ENCODE results near the gene KLC3.
"Not testable (repeated sequence)": the region's sequence is repeated elsewhere in the genome, so short reads cannot be mapped to it uniquely, and the experiment has no call there.

The KLC3 gene

DNA sequence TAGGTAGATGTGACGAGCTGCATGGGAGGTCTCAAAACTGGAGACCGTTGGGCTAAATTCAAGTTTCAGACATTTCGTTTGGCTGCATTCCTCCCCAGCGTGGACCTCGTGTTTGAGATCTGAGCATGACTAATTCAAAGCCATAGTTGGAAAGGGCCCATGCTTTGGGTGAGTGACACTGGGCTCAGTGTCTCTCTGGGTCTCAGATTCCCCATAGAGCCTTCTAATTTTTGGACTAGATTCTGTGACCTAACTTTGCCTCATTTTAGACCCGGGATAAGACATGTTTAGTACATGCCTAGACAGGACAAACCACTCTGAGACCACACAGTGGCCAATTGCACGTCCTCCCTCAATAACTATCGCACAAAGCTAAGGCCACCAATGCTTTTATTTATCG is 34.5 kb upstream of the KLC3 start:
- no peak for DNase-seq

DNA sequence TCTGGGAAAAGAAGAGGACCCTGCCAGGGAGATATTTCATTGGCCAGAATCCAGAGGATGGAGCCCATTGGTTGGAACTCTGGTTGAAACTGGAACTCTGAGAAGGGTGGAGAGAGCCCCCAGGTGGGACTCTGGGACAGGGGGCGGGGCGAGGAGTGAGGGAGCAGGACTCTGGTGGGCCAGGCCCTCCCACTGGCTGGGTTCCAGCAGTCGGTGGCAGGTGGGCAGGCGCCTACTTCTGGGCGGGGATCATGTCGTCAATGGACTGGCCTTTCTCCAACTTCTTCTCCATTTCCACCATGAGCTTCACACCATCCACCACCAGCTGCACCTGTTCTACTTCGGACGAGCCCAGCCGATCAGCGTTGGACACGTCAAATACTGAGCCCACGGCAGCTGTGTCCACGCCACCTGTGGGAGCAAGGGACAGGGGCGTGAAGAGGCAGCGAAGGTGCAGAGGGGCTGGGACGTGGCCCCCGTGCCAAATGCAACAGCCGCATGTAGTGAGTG is 34.0 kb upstream of the KLC3 start:
- TF ChIP-seq GATA1 (IDR thresholded peaks at IDR 0.05; ENCODE audit: low read depth, low read length), result no peak
- TF ChIP-seq POLR2A (IDR thresholded peaks at IDR 0.05; ENCODE audit: low read length), result no peak

More for the DNA sequence above, 34.5 kb upstream of the KLC3 start:
- TF ChIP-seq GATA1 (IDR thresholded peaks at IDR 0.05; ENCODE audit: low read depth, low read length) (no peak), POLR2A (IDR thresholded peaks at IDR 0.05; ENCODE audit: low read length) (no peak)

DNA sequence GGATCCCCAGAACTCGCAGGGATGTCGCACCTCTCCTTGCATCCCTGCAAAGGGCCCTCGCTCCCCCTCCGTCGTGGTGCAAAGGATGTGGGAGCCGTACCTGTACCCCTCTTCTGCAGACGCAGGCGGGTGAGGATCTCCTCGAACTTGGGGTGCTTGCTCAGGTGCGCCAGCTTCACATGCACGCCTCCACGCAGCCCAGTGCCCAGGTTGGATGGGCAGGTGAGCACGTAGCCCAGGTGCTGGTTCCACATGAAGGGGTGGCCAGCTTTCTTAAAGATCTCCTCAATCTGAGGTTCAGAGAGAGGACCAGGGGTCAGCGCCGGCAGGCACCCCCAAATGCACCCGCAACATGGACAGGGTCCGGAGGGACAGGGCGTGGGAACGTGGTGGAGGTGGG is 33.2 kb upstream of the KLC3 start:
- TF ChIP-seq POLR2A (IDR thresholded peaks at IDR 0.05; ENCODE audit: low read length) (no peak), GATA1 (IDR thresholded peaks at IDR 0.05; ENCODE audit: low read depth, low read length) (no peak)
- no peak for DNase-seq

More for the DNA sequence above, 34.0 kb upstream of the KLC3 start:
- no peak for DNase-seq

DNA sequence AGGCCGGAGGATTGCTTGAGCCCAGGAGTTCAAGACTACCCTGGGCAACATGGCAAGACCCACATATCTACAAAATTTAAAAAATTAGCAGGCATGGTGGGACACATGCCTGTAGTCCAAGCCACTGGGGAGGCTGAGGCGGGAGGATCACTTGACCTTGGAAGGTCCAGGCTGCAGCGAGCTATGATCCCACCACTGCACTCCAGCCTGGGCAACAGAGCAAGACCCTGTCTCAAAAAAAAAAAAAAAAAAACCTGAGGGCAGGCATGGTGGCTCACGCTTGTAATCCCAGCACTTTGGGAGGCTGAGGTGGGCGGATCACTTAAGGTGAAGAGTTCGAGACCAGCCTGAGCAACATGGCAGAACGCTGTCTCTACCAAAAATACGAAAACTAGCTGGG is 31.2 kb upstream of the KLC3 start:
- not testable (repeated sequence) for DNase-seq

DNA sequence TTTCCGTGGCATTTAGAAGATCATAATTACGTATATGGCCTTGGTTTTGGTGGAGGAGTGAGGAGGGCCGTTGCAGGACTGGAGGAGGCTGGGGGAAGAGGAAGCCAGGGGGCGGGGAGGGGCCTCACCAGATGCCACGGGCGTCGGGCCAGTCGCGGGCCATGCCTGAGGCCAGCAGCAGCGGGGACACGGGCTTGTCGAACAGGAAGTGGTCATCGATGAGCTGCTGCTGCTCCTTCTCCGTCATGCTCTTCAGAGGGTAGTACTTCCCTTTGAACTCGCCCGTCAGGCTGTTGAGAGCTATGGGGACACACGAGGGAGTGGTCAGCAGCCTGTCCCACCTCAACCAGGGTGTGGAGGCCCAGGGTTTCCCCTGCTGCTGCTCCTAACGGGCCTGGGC is 28.9 kb upstream of the KLC3 start:
- TF ChIP-seq POLR2A (IDR thresholded peaks at IDR 0.05; ENCODE audit: low read length) (no peak), GATA1 (IDR thresholded peaks at IDR 0.05; ENCODE audit: low read depth, low read length) (no peak)
- no peak for DNase-seq

DNA sequence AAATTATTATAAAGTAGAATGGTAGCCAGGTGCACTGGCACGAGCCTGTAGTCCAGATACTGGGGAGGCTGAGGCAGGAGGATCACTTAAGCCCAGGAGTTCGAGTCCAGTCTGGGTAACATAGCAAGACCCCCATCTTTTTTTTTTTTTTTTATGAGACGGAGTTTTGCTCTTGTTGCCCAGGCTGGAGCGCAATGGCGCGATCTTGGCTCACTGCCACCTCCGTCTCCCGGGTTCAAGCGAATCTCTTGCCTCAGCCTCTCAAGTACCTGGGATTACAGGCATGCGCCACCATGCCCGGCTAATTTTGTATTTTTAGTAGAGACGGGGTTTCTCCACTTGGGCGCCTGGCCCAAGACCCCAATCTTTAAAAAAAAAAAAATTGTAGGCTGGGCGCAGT is 28.3 kb upstream of the KLC3 start:
- DNase-seq, result not testable (repeated sequence)

DNA sequence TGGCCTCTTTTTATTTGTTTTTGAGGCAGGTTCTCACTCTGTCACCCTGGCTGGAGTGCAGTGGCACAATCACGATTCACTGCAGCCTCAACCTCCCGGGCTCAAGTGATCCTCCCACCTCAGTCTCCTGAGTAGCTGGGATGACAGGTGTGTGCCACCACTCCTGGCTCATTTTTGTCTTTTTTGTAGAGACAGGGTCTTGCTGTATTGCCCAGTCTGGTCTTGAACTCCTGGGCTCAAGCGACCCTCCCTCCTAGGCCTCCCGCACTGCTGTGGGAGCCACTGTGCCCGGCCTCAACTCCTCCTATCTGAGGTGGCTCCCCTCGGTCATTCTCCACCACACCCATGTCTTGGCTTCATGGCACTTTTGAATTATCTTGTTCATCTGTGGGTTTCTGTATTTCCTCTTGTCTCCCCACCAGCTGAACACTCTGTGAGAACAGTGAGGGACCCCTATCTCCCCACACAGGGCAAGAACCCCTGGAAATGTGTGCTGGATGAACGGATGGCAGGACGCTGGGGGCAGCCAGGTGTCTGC is 25.8 kb upstream of the KLC3 start:
- DNase-seq, result no peak
- no peak for TF ChIP-seq GATA1 (IDR thresholded peaks at IDR 0.05; ENCODE audit: low read depth, low read length)
- TF ChIP-seq POLR2A (IDR thresholded peaks at IDR 0.05; ENCODE audit: low read length), result no peak

DNA sequence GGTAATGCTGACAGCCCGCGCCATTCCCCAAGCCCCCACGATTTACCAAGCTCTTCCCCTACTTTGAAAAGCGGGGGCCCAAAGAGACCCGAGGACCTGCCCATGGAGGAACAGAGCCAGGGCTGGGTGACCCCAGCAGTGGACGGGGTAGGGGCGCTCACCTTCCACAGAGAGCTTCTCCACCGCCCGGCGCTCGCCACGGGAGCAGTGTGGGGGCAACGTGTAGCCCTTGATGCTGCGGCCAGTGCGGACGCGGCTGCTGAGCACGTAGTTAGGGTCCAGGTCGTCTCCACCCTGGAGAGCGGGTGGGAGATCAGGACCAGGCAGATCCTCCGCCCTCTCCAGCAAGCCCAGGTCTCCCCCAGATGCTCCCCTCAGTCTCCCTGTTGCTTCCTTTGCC is 25.2 kb upstream of the KLC3 start:
- TF ChIP-seq GATA1 (IDR thresholded peaks at IDR 0.05; ENCODE audit: low read depth, low read length), result no peak
- DNase-seq, result no peak

DNA sequence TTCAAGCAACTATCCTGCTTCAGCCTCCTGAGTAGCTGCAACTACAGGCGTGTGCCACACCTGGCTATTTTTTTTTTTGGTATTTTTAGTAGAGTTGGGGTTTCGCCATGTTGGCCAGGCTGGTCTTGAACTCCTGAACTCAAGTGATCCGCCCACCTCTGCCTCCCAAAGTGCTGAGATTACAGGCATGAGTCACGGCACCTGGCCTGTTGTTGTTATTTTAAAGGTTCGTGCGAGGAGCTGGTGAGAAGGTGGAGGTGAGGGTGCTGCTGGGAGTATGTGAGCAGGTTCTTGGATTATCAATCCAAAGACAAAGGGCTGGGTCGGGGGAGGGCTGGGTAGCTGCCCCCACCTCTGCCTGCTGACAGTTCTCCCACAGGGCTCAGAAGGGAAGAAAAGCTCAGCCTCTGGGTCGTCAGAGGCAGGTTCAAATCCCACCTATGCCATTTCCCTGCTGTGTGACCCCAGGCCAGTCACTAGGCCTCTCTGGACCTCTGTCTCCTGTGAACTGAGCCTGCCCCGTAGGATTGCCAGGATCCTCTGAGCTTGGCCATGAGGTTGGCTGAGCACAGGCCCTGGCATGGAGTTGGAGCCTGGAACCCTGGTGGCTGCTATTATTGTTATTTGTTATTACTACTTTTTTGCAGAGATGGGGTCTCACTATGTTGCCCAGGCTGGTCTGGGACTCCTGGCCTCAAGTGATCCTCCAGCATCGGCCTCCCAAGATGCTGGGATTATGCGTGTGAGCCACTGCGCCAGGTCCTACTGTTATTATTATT is 19.4 kb upstream of the KLC3 start:
- TF ChIP-seq POLR2A (IDR thresholded peaks at IDR 0.05; ENCODE audit: low read length) (no peak), GATA1 (IDR thresholded peaks at IDR 0.05; ENCODE audit: low read depth, low read length) (no peak)
- DNase-seq, result no peak

DNA sequence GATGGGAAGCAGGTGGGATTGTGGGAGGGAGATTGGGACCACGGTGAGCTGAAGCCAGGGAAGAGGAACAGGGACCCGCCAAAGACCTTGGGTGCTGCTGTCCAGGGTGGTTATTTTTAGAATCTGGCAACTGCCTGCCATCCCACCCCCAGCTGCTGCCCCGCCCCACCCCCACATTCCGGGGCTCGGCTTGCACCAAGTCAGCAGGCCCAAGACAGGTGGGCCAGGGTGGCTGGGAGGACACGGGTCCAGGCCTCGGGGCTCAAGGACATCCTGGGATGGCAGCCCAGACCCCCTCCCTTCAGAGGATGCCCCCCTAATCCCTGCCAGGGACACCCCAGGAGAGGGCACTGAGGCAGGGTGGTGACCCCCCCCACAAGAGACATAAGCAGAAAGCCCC is 18.7 kb upstream of the KLC3 start:
- no peak for TF ChIP-seq POLR2A (IDR thresholded peaks at IDR 0.05; ENCODE audit: low read length)
- no peak for TF ChIP-seq GATA1 (IDR thresholded peaks at IDR 0.05; ENCODE audit: low read depth, low read length)

DNA sequence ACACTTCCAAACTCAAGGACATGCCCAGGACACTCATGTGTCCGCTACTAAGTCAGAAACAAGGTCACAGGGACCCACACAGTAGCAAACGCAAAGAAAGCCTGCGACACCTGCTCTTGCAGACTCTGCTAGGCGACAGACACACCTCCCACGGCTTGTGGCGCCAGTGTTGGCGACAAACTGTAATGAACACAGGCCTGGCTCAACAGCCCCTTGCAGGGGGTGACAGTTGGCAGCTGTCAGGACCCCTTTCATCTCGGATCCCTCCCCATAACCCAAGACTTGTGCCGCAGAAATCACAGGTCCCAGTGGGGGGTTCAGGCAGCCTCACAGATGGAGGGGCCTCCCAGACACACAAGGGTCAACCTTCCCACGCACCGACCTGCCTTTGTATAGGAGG is 18.2 kb upstream of the KLC3 start:
- no peak for TF ChIP-seq GATA1 (IDR thresholded peaks at IDR 0.05; ENCODE audit: low read depth, low read length)
- TF ChIP-seq POLR2A (IDR thresholded peaks at IDR 0.05; ENCODE audit: low read length), result no peak

More for the DNA sequence above, 18.7 kb upstream of the KLC3 start:
- no peak for DNase-seq

DNA sequence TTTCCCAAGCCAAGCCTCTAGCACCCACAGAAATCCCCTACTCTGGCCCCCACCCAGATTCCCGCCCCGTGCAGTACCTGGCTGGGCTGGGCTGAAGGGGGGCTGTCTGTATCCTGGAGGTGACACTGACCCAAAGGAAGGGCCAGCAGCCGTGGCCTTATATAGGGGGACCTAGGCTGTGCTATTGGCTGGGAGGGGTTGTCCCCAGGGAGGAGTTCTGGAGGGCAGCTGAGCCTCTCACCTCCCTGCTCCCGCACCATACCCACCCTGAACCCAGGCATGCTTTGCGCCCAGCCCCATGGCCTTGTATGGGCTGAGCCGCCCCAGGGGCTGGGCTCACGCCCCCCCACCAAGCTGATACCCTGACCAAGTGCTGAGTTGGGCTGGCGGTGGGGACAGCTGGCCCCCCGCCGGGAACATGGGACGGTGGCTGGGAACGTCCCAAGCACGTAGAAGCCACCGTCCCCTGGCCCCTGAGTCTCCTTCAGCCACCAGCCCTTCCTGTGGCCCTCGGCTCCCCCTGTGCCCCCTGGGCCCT is 17.7 kb upstream of the KLC3 start, which contains the start of gene CKM:
Gene CKM, minus strand, starts transcription at position 132 of the 538 bp plus-strand sequence. CDS start 3,162 bp downstream, outside the sequence.
- no peak for DNase-seq
- no peak for TF ChIP-seq POLR2A (IDR thresholded peaks at IDR 0.05; ENCODE audit: low read length)
- no peak for TF ChIP-seq GATA1 (IDR thresholded peaks at IDR 0.05; ENCODE audit: low read depth, low read length)

More for the DNA sequence above, 18.2 kb upstream of the KLC3 start:
- DNase-seq, result no peak

DNA sequence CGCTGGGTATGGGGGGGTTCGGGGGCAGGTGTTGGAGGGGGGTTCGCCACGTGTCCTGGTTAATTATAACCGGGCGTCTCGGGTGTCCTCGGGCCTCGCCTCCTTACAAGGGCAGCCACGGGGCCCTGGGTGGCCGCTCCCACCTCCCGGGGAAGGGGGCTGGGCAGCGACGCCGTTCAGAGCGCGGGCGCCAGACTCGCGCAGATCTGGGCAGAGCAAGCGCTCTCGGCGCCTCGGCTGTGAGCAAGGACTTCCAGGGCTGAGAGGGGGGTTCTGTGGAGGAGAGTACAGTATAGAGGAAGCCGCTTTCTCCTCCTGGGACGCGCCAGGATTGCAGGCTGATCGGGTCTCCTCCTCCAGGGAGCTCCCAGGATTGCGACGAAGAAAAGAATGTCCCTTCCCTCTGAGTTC is 16.9 kb upstream of the KLC3 start:
- TF ChIP-seq POLR2A (IDR thresholded peaks at IDR 0.05; ENCODE audit: low read length) (no peak), GATA1 (IDR thresholded peaks at IDR 0.05; ENCODE audit: low read depth, low read length) (no peak)
- DNase-seq, result no peak

DNA sequence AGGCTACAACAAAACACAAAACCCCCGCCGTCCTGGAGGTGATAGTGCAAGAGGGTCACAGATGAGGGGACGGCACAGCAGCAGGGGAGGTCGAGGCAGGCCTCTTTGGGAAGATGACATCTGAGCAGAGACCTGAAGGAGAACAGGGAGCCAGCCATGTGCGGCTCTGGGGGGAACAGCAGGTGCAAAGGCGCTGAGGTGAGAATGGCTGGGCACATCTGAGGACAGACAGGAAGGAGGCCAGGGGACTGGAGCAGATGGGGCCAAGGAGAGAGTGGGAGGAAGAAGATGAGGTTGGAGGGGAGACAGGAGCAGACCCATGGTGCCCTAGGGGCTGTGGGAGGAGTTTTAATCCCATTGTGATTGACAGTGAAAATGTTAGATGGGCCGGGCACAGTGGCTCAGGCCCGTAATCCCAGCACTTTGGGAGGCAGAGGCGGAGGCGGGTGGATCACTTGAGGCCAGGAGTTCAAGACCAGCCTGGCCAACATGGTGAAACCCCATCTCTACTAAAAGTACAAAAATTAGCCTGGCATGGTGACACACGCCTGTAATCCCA is 16.1 kb upstream of the KLC3 start:
- TF ChIP-seq POLR2A (IDR thresholded peaks at IDR 0.05; ENCODE audit: low read length), result no peak
- no peak for TF ChIP-seq GATA1 (IDR thresholded peaks at IDR 0.05; ENCODE audit: low read depth, low read length)
- DNase-seq, result no peak

Measured in erythroblast (primary cell).